Activated gamma-delta T cell (primary cell): ENCODE results near the gene CCDC169.
"Not testable (repeated sequence)": the region's sequence is repeated elsewhere in the genome, so short reads cannot be mapped to it uniquely, and the experiment has no call there.

Experiments
- DNase-seq: peaks from one replicate; lab custom pipeline; 2025; lab: John Stamatoyannopoulos, UW
- total RNA-seq, 2 donors: gene quantifications; one replicate each; lab custom pipeline; 2026; lab: John Stamatoyannopoulos, UW

CCDC169 gene
- 0 to 0.52 reads per million in 2 donors for total RNA-seq

- DNase-seq, result peak; percentile 26
Observed at GRCh38 chr13:36297366-36298338, at the start of gene CCDC169. Gene CCDC169, minus strand, starts transcription at chr13:36297814. Its CDS starts 95 bp downstream, at chr13:36297719.

DNA sequence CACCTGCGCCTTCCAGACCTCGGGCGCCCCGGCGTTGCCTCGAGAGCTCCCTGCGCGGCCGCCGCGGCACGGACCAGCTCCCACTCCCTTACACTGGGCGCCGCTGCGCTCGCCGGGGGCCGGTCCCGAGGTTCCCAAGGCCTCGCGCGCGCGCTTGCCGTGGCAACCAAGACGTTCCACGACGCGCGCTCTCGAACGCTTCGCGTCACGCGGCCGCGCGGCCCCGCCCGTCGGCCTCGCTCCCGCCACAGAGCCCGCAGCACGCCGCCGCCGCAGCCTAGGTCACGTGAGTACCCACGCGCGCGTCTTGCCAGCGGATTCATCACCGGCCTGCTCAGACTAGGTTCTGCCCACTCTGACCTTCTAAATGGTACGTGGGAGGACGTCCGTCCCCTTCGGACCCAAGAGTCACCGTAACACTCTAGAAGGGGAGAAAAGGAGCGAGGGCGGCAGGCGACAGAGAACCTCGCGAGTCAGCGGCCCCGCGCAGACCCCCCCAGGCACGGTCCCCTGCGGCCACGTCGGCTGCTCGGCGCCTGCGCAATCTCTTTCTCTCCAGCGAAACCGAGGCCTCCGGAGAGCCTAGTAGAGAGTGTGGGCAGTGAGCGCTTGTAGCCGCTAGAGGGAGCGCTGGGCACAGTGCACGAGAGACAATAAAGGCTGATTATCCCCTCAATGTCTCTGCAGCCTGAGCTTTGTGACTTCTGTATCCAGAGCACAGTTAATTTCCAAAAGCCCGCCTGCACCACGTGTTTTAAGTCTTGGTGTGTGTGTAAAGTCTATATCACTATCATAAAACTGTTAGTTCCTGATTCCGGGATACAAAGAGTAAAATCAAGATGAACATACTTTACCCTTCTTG is 48.8 kb upstream of the CCDC169 start, which contains the start of gene SPART:
TSS of gene SPART (minus strand) at position 173 of the 862 bp plus-strand sequence. CDS start 10,564 bp downstream, outside the sequence.
- DNase-seq, result peak; percentile 65

- no peak for DNase-seq
Observed at GRCh38 chr13:36345438-36346221, 48.0 kb upstream of the CCDC169 start.

DNA sequence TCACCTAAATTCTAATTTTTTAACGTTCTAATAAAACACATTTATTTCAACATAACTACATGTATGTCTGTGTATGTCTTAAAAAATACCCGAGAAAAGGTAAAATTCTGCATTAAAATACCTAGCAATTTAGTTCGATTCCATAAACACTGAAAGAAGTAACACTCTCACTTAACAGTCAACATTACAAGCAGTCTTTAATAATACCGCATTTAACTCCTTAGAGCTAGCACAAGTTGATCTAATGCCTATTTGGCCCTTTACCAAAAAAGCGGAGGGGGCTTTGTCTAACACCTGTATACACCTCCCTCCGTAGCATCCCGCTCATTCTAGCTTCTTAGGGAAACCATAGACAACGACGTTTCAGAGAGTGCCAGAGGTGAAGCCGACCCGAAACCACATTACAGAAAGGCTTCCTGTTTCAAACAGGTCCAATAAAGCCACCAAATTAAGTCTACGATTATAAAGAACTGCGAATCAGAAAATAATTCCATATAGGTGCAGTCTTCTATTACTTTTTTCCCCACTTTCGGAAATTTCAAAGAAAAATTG is 47.3 kb upstream of the CCDC169 start:
- no peak for DNase-seq

GRCh38 chr13:36344173-36344572 is 46.6 kb upstream of the CCDC169 start:
- DNase-seq, result no peak

- DNase-seq, result no peak
Observed at GRCh38 chr13:36343766-36344165, 46.2 kb upstream of the CCDC169 start.

DNA sequence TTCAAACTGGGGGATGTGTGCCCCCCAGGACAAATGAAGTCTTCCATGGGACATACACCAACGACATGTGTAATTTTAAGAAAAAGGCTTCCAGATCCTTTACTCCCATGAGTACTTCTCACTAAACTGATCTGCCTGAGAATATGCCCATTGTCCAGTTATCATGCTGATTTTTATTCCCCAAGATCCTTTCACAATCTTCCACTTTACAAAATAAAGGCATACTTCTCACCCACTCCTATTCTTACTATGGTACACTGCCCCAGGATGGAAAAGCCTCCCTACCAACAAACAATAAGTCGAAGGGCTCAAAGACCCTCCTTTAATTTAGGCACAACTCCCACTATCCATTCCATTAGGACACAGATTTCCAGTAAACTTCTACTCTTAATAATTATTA is 45.1 kb upstream of the CCDC169 start:
- no peak for DNase-seq

GRCh38 chr13:36341718-36342117 is 44.1 kb upstream of the CCDC169 start:
- no peak for DNase-seq

GRCh38 chr13:36339600-36340155 is 42.1 kb upstream of the CCDC169 start:
- no peak for DNase-seq

GRCh38 chr13:36337938-36338641 is 40.5 kb upstream of the CCDC169 start:
- DNase-seq, result no peak

- no peak for DNase-seq
Observed at GRCh38 chr13:36332986-36333385, 35.4 kb upstream of the CCDC169 start.

DNA sequence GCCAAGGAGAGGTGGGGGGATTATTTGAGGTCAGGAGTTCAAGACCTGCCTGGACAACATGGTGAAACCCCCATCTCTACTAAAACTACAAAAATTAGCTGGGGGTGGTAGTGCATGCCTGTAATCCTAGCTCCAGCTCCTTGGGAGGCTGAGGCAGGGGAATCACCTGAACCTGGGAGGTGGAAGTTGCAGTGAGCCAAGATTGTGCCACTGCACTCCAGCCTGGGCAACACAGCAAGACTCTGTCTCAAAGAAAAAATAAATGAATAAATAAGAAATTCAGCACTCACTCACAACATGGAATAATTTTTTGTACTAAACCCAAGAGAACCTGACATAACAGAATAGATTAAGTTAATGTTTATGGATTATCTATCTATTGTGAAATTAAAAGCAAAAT is 34.6 kb upstream of the CCDC169 start:
- DNase-seq, result not testable (repeated sequence)

DNA sequence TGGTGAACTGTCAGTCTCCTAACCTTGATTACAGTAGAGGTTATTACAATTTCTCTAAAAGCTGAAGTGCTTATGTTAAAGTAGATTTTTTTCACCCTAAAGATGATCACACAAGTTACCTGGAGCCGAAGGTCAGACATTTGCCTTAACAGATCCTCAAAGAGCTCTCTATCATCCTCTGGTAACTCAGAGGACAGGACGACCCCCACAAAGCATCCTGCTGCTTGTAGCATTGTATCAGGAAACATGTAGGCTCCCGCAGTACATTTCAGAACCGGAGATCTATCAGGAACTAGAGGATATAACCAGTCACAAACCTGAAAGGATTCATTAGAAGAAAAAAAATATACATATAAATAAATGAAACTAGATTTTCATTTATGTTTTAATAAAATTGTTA is 33.7 kb upstream of the CCDC169 start:
- no peak for DNase-seq

- DNase-seq, result no peak
Observed at GRCh38 chr13:36329361-36329760, 31.7 kb upstream of the CCDC169 start.

DNA sequence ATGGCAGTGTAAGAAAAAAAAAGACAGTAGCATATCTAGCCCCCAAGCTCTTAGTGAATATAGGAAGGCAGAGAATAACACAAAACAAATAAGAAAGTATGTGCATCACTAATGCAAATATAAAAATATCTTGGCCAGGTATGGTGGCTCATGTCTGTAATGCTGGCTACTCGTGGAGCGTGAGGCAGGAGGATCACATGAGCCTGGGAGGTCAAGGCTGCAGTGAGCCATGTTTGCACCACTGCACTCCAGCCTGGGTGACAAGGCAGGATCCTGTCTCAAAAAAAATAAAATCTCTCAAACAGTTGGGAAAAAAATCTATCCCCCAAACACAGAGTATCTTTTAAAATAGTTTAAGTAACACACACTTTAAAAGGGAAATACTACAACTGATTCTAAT is 31.2 kb upstream of the CCDC169 start:
- no peak for DNase-seq

DNA sequence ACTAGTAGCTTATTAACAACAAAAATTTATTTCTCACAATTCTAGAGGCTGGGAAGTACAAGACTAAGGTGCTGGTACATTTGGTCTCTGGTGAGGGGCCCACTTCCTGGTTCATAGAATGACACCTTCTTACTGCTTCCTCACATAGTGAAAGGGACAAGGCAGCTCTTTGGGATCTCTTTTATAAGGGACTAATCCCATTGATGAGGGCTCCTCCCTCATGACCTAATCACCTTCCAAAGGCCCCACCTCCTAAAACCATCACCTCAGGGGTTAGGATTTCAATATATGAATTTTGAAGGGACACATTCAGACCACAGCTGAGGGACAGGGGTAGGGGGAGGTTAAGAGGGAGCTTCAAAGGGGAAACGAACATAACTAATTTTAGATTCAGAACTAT is 28.3 kb upstream of the CCDC169 start:
- no peak for DNase-seq

- DNase-seq, result not testable (repeated sequence)
Observed at GRCh38 chr13:36324881-36325280, 27.3 kb upstream of the CCDC169 start.

GRCh38 chr13:36323951-36324566 is 26.4 kb upstream of the CCDC169 start:
- no peak for DNase-seq

- no peak for DNase-seq
Observed at GRCh38 chr13:36323408-36323807, 25.8 kb upstream of the CCDC169 start.

DNA sequence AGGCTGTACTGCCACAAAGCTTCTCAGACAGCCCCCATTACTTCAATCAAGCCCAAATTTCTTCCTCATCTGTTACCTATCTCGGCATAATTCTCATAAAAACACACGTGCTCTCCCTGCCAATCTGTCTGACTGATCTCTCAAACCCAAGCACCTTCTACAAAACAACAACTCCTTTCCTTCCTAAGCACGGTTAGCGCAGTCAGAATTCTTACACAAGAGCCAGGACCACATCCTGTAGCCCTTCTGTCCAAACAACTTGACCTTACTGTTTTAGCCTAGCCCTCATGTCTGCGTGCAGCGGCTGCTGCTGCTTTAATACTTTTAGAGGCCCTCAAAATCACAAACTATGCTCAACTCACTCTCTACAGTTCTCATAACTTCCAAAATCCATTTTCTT is 22.2 kb upstream of the CCDC169 start:
- not testable (repeated sequence) for DNase-seq
